Heart left ventricle (tissue), 16 donors: ENCODE results near the gene STARD3. TPM values are rescaled to one million over a fixed set of nuclear protein-coding genes. Genes with fewer than 3 reads are reported as not detected.
A peak's percentile ranks its signal among the peaks of the same experiment; 100 is the strongest.

ENCODE experiments used
- ATAC-seq, 4 donors: fragments of 200-7000 bp; cut with Tn5 transposase; one replicate each; pipeline ENCODE4 v1.9.1; 2020 to 2022; ENCODE audit warnings: moderate library complexity in 4 of 4, mild to moderate bottlenecking in 3 of 4, moderate number of reproducible peaks in 1 of 4
- DNase-seq, 5 donors: peaks; one replicate each; pipeline ENCODE4 v3.0.0-alpha.2; 2020
- H3K27ac ChIP-seq, 12 donors: fragments of 200-600 bp; sonication (generic) in 4 of 12; one replicate each; pipeline versions ENCODE4 v1.5.0 to v1.8.0; 2016 to 2022; ENCODE audit warnings: mild to moderate bottlenecking in 2 of 12
- H3K27me3 ChIP-seq, 9 donors: fragments of 200-600 bp; sonication (generic) in 2 of 9; one replicate each; pipeline versions ENCODE4 v1.5.1 to v1.8.0; 2016 to 2022; ENCODE audit warnings: mild to moderate bottlenecking in 3 of 9
- H3K36me3 ChIP-seq, 9 donors: fragments of 200-600 bp; sonication (generic) in 2 of 9; one replicate each; pipeline versions ENCODE4 v1.5.0 to v1.8.0; 2018 to 2022; ENCODE audit warnings: mild to moderate bottlenecking in 2 of 9
- H3K4me1 ChIP-seq, 12 donors: fragments of 200-600 bp; sonication (generic) in 4 of 12; one replicate each; pipeline versions ENCODE4 v1.5.0 to v1.8.0; 2016 to 2022; ENCODE audit warnings: mild to moderate bottlenecking in 3 of 12
- H3K4me3 ChIP-seq, 12 donors: fragments of 200-600 bp; sonication (generic) in 4 of 12; one replicate each; pipeline versions ENCODE4 v1.5.0 to v1.8.0; 2017 to 2022; ENCODE audit warnings: mild to moderate bottlenecking in 9 of 12, moderate library complexity in 4 of 12
- H3K9me3 ChIP-seq, 12 donors: fragments of 200-600 bp; sonication (generic) in 4 of 12; one replicate each; pipeline versions ENCODE4 v1.5.0 to v1.8.0; 2016 to 2022; ENCODE audit warnings: mild to moderate bottlenecking in 1 of 12
- POLR2A ChIP-seq, 2 donors: fragments of 450-650 bp; IDR thresholded peaks; one replicate each; pipeline ENCODE4 v1.6.1; 2017; ENCODE audit warnings: antibody characterized with exemption in 2 of 2, mild to moderate bottlenecking in 2 of 2, moderate library complexity in 2 of 2
- WGBS, 4 donors: extraction: QIAGEN DNeasy Blood & Tissue Kit in 2 of 4; methylation state at CpG; one replicate each; pipeline versions ENCODE4 v1.1.5 to v1.1.7; 2013 to 2018; 5-methylcytosine and 5-hydroxymethylcytosine counted together
- intact Hi-C, 10 donors: fragments of 100-400 bp; cut with DNase I; formaldehyde crosslinking; loops; one replicate each; pipeline versions ENCODE4 v1.11.1 to v1.14.2; 2022
- polyA plus RNA-seq, 2 donors: library from polyadenylated mRNA; stranded (reverse); fragments of 200-250 nt; gene quantifications; one replicate each; pipeline ENCODE4 v1.2.3, GENCODE V29; 2013
- total RNA-seq, 9 donors: library from RNA; depleted of rRNA in 2 of 9; stranded (reverse); fragments of >200 nt in 2 of 9; fragmentation: NEBNext Ultra II Directional in 3 of 9; extraction: Animal tissue kit (Norgen Biotek cat#: 25700) in 3 of 9; gene quantifications; one replicate each; pipeline versions ENCODE4 v1.1.0 to v1.2.4, GENCODE V29; 2016 to 2023
- TF ChIP-seq, protein P1 (sequence below), 12 donors: fragments of 200-600 bp; sonication (generic) in 4 of 12; IDR thresholded peaks; one replicate each; pipeline versions ENCODE4 v1.5.0 to v1.8.0; 2018 to 2022; ENCODE audit warnings: antibody characterized with exemption in 12 of 12, mild to moderate bottlenecking in 5 of 12
- donor health status: ischemic (EF 13 %, LVEDD 7.1; RV severe dilation, severe dysfunction).
- donor health status: healthy with polysubstance abuse.
- donor health status: DM: no; HTN: yes; CAD: no.
- donor health status: DM: no; HTN: no; CAD: no.
- donor health status: ischemic (EF 25% LVEDD 6.9; RV normal size, moderate dysfunction).
- donor health status: ischemic (EF 25% LVEDD 5.7; RV mildly dilated, moderate dysfunction).
- donor health status: healthy.
- donor health status: DM: yes; HTN: yes; CAD: no.
- donor health status: ischemic (EF 35%, LVEDD 5.7; RV mildly dilated, moderate dysfunction).
- donor health status: nonischemic (EF 11% LVEDD 7.7; RV severe dilation, severe dysfunction).
- donor health status: DM: yes; HTN: yes; CAD: no.
- donor health status: PGD.
- donor health status: ischemic (EF 29% LVEDD 5.4; RV normal size, mild dysfunction).
- donor health status: nonischemic (EF 23%, LVEDD 6.1; RV moderate dilation, normal function).

Gene STARD3
- total and polyA plus RNA-seq, 11 donors = 14.1 to 57.2 (median 24.2) TPM

DNA sequence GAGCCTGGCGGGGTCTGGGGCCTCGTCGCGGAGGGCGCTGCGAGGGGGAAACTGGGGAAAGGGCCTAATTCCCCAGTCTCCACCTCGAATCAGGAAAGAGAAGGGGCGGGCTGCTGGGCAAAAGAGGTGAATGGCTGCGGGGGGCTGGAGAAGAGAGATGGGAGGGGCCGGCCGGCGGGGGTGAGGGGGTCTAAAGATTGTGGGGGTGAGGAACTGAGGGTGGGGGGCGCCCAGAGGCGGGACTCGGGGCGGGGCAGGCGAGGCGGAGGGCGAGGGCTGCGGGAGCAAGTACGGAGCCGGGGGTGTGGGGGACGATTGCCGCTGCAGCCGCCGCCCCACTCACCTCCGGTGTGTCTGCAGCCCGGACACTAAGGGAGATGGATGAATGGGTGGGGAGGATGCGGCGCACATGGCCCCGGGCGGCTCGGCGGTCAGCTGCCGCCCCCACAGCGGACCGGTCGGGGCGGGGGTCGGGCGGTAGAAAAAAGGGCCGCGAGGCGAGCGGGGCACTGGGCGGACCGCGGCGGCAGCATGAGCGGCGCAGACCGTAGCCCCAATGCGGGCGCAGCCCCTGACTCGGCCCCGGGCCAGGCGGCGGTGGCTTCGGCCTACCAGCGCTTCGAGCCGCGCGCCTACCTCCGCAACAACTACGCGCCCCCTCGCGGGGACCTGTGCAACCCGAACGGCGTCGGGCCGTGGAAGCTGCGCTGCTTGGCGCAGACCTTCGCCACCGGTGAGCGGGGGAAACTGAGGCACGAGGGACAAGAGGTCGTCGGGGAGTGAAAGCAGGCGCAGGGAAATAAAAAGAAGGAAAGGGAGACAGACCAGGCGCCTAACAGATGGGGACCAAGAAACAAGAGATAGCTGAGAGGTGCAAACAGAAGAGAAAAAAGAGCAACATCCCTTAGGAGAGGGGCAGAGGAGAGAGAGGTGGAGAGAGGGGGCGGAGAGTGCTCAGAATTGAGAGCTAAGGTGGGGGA, 31.3 kb downstream of the STARD3 start, which contains the start of gene PNMT:
TSS of gene PNMT (plus strand) at position 509 of the 980 bp plus-strand sequence. CDS start at position 532, 23 bp downstream.
- Histone ChIP-seq H3K4me3 (peak within 1 kb of the TSS; percentile 36 to 78 (median 64)), H3K36me3 (no peaks in the 10 kb centered on the region), H3K9me3 (no peaks in the 10 kb centered on the region), H3K4me1 (peaks cover 0 to 85% (median 35%) of the 10 kb centered on the region in 12 donors), H3K27ac (peak within 1 kb of the TSS; percentile 85 to 99 (median 96)), H3K27me3 (peaks cover 0 to 40% (median 11%) of the 10 kb centered on the region in 9 donors)
- ATAC-seq (peak in 1 of 4 donors; percentile 8), DNase-seq (peak; percentile 78 to 88 (median 83))
- TF ChIP-seq POLR2A (IDR thresholded peaks at IDR 0.05) = no peak
- TF ChIP-seq, protein P1, sequence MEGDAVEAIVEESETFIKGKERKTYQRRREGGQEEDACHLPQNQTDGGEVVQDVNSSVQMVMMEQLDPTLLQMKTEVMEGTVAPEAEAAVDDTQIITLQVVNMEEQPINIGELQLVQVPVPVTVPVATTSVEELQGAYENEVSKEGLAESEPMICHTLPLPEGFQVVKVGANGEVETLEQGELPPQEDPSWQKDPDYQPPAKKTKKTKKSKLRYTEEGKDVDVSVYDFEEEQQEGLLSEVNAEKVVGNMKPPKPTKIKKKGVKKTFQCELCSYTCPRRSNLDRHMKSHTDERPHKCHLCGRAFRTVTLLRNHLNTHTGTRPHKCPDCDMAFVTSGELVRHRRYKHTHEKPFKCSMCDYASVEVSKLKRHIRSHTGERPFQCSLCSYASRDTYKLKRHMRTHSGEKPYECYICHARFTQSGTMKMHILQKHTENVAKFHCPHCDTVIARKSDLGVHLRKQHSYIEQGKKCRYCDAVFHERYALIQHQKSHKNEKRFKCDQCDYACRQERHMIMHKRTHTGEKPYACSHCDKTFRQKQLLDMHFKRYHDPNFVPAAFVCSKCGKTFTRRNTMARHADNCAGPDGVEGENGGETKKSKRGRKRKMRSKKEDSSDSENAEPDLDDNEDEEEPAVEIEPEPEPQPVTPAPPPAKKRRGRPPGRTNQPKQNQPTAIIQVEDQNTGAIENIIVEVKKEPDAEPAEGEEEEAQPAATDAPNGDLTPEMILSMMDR (IDR thresholded peaks at IDR 0.05) = peak; percentile 52 to 78 (median 64)
- intact Hi-C loops = loop anchor here in 2 of 10 donors (2.0 to 10.0 kb wide), 3 partner anchors 45 to 647 kb away; no protein-coding TSS in a partner anchor
- 2 to 3% (median 2%) methylated on average over 44 to 85 of the region's 85 CpGs for WGBS, 4 donors

DNA sequence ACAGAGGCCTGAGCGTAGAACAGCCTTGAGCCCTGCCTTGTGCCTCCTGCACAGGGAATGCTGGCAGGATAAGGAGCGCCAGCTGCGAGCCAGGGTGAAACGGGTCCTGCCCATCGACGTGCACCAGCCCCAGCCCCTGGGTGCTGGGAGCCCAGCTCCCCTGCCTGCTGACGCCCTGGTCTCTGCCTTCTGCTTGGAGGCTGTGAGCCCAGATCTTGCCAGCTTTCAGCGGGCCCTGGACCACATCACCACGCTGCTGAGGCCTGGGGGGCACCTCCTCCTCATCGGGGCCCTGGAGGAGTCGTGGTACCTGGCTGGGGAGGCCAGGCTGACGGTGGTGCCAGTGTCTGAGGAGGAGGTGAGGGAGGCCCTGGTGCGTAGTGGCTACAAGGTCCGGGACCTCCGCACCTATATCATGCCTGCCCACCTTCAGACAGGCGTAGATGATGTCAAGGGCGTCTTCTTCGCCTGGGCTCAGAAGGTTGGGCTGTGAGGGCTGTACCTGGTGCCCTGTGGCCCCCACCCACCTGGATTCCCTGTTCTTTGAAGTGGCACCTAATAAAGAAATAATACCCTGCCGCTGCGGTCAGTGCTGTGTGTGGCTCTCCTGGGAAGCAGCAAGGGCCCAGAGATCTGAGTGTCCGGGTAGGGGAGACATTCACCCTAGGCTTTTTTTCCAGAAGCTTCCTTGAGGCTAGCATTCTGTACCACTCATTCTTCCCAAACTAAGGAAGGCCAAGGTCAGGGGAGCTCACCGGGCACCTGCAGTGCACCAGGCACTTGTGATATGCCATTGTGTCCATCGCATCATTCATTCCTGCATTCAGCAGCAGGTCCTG, 33.2 kb downstream of the STARD3 start:
- 84 to 92% (median 85%) methylated on average over 16 to 23 of the region's 23 CpGs for WGBS, 4 donors
- TF ChIP-seq POLR2A (IDR thresholded peaks at IDR 0.05) = no peak
- TF ChIP-seq, protein P1 (IDR thresholded peaks at IDR 0.05) = no peak
- H3K36me3 ChIP-seq = no peaks in the 10 kb centered on the region
- peak overlapping the region in 11 of 12 donors; percentile 66 to 98 (median 86) for H3K27ac ChIP-seq
- no peak overlapping the region for H3K4me3 ChIP-seq
- intact Hi-C loops = loop anchor here in 7 of 10 donors (2.0 to 10.0 kb wide), 6 partner anchors 33 to 645 kb away; partner anchors contain the start of genes STARD3 (in 2 of the 7) and PPP1R1B (in 1 of the 7)
- no peaks in the 10 kb centered on the region for H3K9me3 ChIP-seq
- H3K4me1 ChIP-seq = peaks cover 0 to 76% (median 26%) of the 10 kb centered on the region in 12 donors
- peaks cover 0 to 40% (median 11%) of the 10 kb centered on the region in 9 donors for H3K27me3 ChIP-seq
- ATAC-seq = no peak
- peak in 2 of 5 donors; percentile 11 to 65 for DNase-seq

DNA sequence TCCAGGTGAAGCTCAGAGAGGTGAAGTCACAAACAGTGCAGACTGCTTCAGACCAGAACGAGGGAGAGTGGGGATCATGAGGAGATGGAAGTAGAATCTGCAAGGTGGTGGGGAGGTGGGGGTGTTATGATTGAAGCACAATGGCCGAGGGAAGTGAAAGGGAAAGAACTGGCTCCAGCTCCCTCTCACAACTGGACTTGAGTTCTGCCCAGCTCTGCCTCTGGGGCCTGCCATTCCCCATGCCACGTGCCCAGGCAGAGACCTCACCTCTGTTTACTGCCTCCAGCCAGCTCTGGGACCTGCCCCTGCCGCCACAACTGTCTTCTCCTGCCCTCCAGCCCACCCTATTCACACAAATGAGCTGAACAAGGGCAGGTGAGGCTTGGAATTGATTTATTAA, 33.8 kb downstream of the STARD3 start:
- TF ChIP-seq POLR2A (IDR thresholded peaks at IDR 0.05) = no peak
- TF ChIP-seq, protein P1 (IDR thresholded peaks at IDR 0.05) = no peak
- ATAC-seq = no peak
- Histone ChIP-seq H3K4me3 (no peak overlapping the region), H3K4me1 (peaks cover 0 to 79% (median 32%) of the 10 kb centered on the region in 12 donors), H3K27ac (peak overlapping the region; percentile 56 to 98 (median 83)), H3K9me3 (no peaks in the 10 kb centered on the region), H3K36me3 (no peaks in the 10 kb centered on the region), H3K27me3 (peaks cover 0 to 38% (median 11%) of the 10 kb centered on the region in 9 donors)
- intact Hi-C loops = loop anchor here in 5 of 10 donors (5.0 to 10.0 kb wide), 4 partner anchors 33 to 82 kb away; partner anchors contain the start of genes STARD3 (in 2 of the 5) and PPP1R1B (in 1 of the 5)
- DNase-seq = peak in 1 of 5 donors; percentile 29
- 39 to 54% (median 47%) methylated on average over 4 of the region's 4 CpGs for WGBS, 4 donors
